ENCODE results near the gene IRF9.

Gene IRF9, protein sequence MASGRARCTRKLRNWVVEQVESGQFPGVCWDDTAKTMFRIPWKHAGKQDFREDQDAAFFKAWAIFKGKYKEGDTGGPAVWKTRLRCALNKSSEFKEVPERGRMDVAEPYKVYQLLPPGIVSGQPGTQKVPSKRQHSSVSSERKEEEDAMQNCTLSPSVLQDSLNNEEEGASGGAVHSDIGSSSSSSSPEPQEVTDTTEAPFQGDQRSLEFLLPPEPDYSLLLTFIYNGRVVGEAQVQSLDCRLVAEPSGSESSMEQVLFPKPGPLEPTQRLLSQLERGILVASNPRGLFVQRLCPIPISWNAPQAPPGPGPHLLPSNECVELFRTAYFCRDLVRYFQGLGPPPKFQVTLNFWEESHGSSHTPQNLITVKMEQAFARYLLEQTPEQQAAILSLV

DNA sequence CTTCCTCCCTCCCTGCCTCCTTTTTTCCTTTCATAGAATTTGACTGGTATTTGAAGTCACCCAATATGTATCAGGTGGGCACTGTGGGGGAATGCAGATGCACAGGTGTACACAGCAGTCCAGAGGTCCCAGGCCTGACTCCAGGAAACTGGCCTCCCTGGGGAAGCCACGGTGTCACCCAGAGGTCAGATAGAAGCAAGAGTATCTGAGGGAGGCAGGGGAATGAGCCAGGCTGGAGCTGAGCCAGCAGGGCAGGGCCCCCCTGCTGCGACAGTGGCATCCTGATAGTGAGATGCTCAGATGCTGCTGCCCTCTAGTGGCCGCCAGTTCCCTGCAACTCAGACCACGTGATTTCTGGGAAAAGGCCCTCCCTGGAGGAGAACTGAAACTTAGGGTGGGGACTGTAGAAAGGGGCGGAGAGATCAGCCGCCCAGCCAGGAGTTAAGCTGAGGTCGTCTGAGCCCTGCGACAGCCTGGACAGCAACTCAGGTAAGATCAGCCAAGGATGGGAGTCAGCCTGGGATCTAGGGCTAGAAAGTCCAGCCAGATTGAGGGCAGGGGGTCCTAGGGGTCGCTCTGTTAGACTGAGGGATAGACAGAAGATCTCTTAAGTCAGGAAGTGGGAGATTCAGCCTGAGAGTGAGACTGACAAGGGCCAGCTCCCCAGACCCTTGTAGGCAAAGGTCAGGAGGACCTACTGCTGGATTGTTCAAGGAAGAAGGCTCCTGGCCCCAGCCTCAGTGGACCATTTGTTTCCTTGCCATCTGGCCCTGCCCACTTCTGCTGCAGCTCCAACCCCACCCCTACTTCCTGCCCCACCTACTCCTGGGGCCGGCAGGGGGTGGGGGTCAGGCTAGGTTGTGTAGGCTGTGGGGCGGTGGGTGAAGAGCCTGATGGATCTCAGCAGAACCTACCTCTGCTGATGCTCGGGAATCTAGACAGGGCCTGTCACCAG, at the start of gene IRF9:
TSS of gene IRF9 (plus strand) at position 416 of the 955 bp plus-strand sequence. CDS start 880 bp downstream, outside the sequence.
- DNase-seq, result peak; percentile 93 to 99 (median 95)

GRCh38 chr14:24113379-24113800, 47.7 kb upstream of the IRF9 start:
- DNase-seq, result no peak

GRCh38 chr14:24113801-24114531, 47.1 kb upstream of the IRF9 start:
- DNase-seq, result peak; percentile 41 to 65 (median 59)

DNA sequence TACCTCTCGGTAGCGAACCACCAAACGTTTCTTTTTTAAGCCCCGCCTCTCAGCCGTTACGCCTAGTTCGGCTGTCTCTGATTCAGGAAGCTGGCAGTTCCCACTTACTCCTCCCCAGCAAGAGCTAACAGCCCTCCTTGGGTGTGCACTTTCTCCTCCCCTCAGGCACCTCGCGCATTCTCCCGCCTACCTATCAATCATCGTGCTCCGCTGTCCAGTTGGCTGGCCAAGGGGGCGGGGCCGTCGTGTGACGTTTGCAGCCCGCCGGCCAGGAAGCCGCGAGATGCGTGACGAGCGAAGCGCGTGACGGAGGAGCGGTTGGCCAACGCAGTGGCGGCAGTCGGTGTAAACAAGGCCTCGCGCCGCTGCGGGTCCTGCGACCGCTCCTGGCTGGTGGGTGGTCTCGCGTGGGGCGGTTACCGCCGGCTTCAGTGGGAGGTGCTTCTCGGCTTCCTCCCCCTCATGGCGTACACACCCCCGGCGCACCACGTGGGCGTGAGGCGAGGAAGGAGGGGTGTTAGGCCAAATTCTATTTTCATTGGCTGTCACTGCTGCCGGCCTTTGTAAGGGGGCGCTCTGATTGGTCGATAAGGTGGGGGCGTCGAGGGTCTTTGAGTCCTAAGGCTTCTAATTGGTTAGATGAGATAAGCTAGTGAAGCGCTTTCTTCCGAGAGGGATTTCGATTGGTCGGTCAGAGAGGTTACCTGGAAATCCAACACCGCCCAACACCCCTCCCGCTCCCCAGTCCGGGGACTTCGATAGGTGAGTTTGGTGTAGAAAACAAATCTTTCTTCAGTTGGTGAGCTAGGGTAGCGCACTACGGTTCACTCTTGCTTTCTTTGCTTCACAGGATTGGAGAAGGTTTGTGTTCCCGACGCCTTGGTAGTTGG, 46.3 kb upstream of the IRF9 start, which contains the start of the genes DCAF11 and NRL:
TSS of gene DCAF11 (plus strand) at position 246 of the 890 bp plus-strand sequence. CDS start 818 bp downstream, outside the sequence.
TSS of gene NRL (minus strand) at position 418 of the 890 bp plus-strand sequence. CDS start 32,101 bp downstream, outside the sequence.
- peak; percentile 96 to 97 (median 97) for DNase-seq

- DNase-seq, result no peak
Measured at GRCh38 chr14:24115422-24116127, 45.5 kb upstream of the IRF9 start.

GRCh38 chr14:24116128-24116814, 44.8 kb upstream of the IRF9 start:
- DNase-seq, result no peak

- DNase-seq, result no peak
Measured at GRCh38 chr14:24117179-24117578, 43.9 kb upstream of the IRF9 start.

DNA sequence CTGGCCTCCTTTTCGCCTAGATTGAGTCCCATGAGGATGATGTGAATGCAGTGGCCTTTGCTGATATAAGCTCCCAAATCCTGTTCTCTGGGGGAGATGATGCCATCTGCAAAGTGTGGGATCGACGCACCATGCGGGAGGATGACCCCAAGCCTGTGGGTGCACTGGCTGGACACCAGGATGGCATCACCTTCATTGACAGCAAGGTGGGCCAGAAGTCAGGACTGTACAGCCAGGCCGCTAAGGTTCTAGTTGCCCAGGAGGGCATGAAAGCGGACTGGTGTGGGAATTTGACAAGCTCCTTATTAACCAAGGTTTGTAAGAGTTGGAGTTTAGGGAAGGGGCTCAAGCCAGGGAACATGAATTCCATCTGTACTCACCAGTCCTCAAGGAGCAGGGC, 41.4 kb upstream of the IRF9 start:
- DNase-seq, result no peak

DNA sequence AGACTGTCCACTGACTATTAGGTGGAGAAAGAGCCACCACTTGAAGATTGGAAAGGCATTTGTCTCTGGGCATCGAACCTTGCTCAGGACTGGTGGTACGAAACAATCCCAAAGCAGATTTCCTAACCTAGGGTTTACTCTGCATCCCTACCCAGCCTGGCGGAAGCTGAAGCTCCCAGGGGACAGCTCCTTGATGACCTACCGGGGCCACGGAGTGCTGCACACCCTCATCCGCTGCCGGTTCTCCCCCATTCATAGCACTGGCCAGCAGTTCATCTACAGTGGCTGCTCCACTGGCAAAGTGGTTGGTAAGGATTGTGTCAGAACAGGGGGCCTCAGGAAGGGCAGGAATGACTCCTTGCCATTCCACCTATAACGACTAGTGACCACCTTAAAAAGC, 39.9 kb upstream of the IRF9 start:
- DNase-seq, result no peak

GRCh38 chr14:24122416-24122815, 38.6 kb upstream of the IRF9 start:
- DNase-seq, result no peak

DNA sequence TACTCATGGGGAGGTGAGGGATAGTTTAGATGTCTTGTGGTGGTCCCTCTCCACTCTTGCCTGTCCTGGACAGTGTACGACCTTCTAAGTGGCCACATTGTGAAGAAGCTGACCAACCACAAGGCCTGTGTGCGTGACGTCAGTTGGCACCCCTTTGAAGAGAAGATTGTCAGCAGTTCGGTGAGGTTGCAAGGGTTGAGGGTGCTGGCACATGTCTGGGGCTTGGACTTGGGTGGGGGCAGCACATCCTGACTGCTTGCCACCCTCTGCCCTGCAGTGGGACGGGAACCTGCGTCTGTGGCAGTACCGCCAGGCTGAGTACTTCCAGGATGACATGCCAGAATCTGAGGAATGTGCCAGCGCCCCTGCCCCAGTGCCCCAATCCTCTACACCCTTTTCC, 38.2 kb upstream of the IRF9 start:
- no peak for DNase-seq

DNA sequence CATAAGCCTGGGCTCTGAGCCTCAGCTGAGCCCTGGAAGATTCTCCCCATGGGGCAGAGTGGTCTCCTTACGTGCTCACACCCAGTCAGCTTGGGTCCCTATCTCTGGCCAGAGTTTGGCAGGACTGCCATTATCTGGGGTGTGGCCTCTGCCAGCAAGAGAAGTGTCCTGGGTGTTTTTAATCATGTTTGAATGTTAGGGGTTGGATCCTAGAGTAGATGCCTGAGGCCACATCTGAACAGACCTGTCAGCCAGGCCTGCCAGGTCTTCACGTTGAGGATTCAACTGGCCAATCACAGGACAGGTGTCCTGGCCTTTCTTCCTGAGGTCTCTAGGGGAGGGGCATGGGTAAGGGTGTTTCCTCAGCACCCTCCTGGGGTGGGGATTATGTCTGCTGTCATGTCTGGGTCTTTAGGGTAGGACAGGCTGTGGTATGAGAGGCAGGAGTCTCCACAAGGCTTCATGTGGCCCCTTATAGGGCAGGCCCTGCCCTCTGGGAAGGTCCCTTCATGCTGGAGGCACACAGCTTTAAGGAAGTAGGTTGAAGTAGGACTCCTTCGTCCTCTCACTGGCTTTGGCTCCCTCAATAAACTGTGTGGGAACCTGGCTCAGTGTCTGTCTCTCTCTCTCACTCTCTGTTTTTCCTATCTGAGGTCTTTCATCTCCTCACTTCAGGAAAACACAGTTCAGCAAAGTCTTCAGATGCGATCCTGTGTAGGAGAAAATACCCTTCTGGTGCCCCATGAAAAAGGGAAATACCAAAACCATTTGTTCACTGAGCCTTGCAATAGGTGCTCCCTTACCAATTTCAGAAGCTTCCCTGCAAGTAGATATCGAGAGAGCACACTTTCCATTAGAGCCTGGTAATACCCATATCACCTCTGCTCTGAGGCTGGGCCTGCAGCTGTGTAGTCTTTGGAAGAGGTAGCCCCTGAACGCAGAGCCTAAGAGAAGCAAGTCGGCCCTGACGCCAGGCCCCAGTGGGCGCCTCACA, 37.3 kb upstream of the IRF9 start:
- no peak for DNase-seq

- DNase-seq, result no peak
Measured at GRCh38 chr14:24126939-24127338, 34.1 kb upstream of the IRF9 start.

DNA sequence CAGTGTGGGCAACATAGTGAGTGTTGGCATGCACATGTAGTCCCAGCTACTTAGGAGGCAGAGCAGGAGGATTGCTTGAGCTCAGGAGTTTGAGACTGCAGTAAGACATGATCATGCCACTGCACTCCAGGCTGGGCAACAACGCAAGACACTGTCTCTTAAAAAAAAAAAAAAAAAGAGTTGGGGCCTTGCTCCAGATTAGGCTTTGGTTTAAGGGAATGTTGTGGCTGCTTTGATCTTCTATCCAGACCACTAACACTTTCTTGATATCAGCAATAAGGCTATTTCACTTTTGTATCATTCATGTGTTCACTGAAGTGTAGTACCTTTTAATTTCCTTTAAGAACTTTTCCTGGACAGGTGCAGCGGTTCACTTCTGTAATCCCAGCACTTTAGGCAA, 33.4 kb upstream of the IRF9 start:
- no peak for DNase-seq

DNA sequence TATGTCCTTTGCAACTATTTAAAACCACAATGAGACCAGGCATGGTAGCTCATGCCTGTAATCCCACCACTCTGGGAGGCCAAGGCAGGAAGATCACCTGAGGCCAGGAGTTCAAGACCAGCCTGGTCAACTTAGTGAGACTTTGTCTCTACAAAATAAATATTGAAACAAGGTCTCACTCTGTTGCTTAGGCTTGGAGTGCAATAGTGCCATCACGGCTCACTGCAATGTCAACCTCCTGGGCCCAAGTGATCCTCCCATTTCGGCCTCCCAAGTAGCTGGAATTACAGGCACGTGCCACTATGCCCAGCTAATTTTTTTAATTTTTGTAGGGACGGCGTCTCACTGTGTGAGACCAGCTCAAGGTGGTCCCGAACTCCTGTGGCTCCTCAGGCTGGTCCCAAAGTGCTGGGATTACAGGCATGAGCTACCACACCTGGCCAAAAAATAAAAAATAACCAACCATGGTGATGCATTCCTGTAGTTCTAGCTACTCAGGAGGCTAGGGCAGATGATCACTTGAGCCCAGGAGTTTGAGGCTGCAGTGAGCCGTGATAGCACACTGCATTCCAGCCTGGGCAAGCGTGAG, 31.6 kb upstream of the IRF9 start:
- DNase-seq, result no peak

DNA sequence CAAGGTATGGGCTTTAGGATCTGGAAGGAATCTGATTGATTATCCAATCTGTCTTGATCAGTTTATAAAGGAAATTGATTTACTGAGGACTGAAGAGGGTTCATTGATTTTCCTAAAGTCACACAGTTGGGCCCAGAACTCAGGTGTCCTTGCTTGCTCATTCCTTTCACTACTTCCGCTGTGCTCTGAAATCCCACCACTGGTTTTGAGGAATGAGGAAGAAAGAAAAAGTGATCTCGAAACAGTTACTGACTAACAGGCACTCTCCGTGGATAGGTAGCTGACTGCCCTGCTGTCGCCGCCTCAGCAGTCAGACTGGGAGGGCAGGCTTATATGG, 30.7 kb upstream of the IRF9 start, which contains the start of gene FITM1:
TSS of gene FITM1 (plus strand) at position 280 of the 337 bp plus-strand sequence. CDS start 905 bp downstream, outside the sequence.
- DNase-seq, result no peak

GRCh38 chr14:24130717-24131548, 30.1 kb upstream of the IRF9 start:
- DNase-seq, result no peak

GRCh38 chr14:24131549-24131966, 29.5 kb upstream of the IRF9 start:
- no peak for DNase-seq
